Ishikawa (cell line): ENCODE data around the gene BEX4.

Experiments
- CEBPB ChIP-seq: IDR thresholded peaks from 2 replicates; pipeline ENCODE4 v1.6.1; 2012
- EP300 ChIP-seq: IDR thresholded peaks from 2 replicates; pipeline ENCODE4 v1.6.1; 2012; ENCODE audit warnings: borderline replicate concordance
- FOXM1 ChIP-seq: IDR thresholded peaks from 2 replicates; pipeline ENCODE4 v1.6.1; 2012; ENCODE audit warnings: low read depth, borderline replicate concordance
- TAF1 ChIP-seq: IDR thresholded peaks from 2 replicates; pipeline ENCODE4 v1.6.1; 2012; ENCODE audit warnings: low read depth, mild to moderate bottlenecking

- no peak for TF ChIP-seq CEBPB
- no peak for TF ChIP-seq FOXM1
- TF ChIP-seq EP300 = no peak
- no peak for TF ChIP-seq TAF1
Measured at GRCh38 chrX:103220511-103221323, 5.8 kb downstream of the BEX4 start.
